B cell (primary cell): ENCODE data around the gene ENKUR. TPM values are rescaled to one million over a fixed set of nuclear protein-coding genes. Genes with fewer than 3 reads are reported as not detected.

Source experiments
- ATAC-seq: fragments of 200-7000 bp; cut with Tn5 transposase; one replicate; pipeline ENCODE4 v1.10.0; 2021; ENCODE audit warnings: low read depth, mild to moderate bottlenecking, moderate number of reproducible peaks, moderate library complexity
- CTCF ChIA-PET: fragments of 350-600 bp; sonication (Branson Sonifier 250); formaldehyde crosslinking; loops from one replicate; lab custom pipeline; 2021; ENCODE audit warnings: antibody characterized with exemption, inconsistent platforms; lab: Charles Lee
- POLR2A ChIA-PET: fragments of 350-600 bp; sonication (Branson Sonifier 250); formaldehyde crosslinking; loops from one replicate; lab custom pipeline; 2021; ENCODE audit warnings: antibody characterized with exemption; lab: Charles Lee
- DNase-seq: peaks from one replicate; pipeline ENCODE4 v3.0.0; 2013
- H2AFZ ChIP-seq: 2 replicates; pipeline ENCODE4 v1.6.1; 2012; ENCODE audit warnings: mild to moderate bottlenecking, low read depth, low read length; ENCODE audit not compliant: insufficient read depth, poor library complexity, severe bottlenecking
- H3K27ac ChIP-seq, 2 donors: 1 replicate in 1 of 2; 2 replicates in 1 of 2; pipeline ENCODE4 v1.5.1; 2012 to 2013; ENCODE audit warnings: low read length in 2 of 2, mild to moderate bottlenecking in 2 of 2, moderate library complexity in 1 of 2
- H3K27me3 ChIP-seq, 4 experiments: fragments of 200-600 bp in 1 of 4; sonication (generic) in 1 of 4; replicated peaks in 1 of 4; 1 replicate in 2 of 4; 2 replicates in 2 of 4; pipeline versions ENCODE4 v1.6.1 to v1.7.0; 2013 to 2016; ENCODE audit warnings: low read length in 3 of 4, mild to moderate bottlenecking in 2 of 4, mixed read lengths in 1 of 4, moderate library complexity in 1 of 4; ENCODE audit not compliant: insufficient read depth in 4 of 4, control insufficient read depth in 3 of 4; ENCODE audit errors: control extremely low read depth in 1 of 4
- H3K36me3 ChIP-seq, 2 experiments: replicated peaks in 1 of 2; 1 replicate in 1 of 2; 2 replicates in 1 of 2; pipeline versions ENCODE4 v1.6.1 to v1.7.1; 2013; ENCODE audit warnings: low read length in 1 of 2; ENCODE audit not compliant: insufficient read depth in 2 of 2, control insufficient read depth in 1 of 2; ENCODE audit errors: control extremely low read depth in 1 of 2, extremely low read depth in 1 of 2
- H3K4me1 ChIP-seq, 2 donors: fragments of 200-600 bp in 1 of 2; sonication (generic) in 1 of 2; 1 replicate in 1 of 2; 2 replicates in 1 of 2; pipeline versions ENCODE4 v1.5.1 to v1.6.1; 2013 to 2017; ENCODE audit warnings: low read length in 2 of 2; ENCODE audit not compliant: control insufficient read depth in 2 of 2, insufficient read depth in 2 of 2
- H3K4me2 ChIP-seq: replicated peaks from 2 replicates; pipeline ENCODE3; 2012; ENCODE audit warnings: mild to moderate bottlenecking, low read depth, low read length; ENCODE audit not compliant: poor library complexity, severe bottlenecking
- H3K4me3 ChIP-seq, 5 experiments: fragments of 200-600 bp in 1 of 5; sonication (generic) in 1 of 5; 1 replicate in 3 of 5; 2 replicates in 2 of 5; pipeline versions ENCODE4 v1.5.1 to v1.7.0; 2011 to 2016; ENCODE audit warnings: low read length in 4 of 5, mild to moderate bottlenecking in 4 of 5, low read depth in 2 of 5, control low read depth in 1 of 5, moderate library complexity in 1 of 5; ENCODE audit not compliant: insufficient read depth in 1 of 5; ENCODE audit errors: control extremely low read depth in 1 of 5, extremely low read depth in 1 of 5
- H3K79me2 ChIP-seq: fragments of 200-600 bp; sonication (generic); one replicate; pipeline ENCODE4 v1.6.0; 2016; ENCODE audit warnings: low read length; ENCODE audit not compliant: control insufficient read depth, insufficient read depth
- H3K9ac ChIP-seq: fragments of 200-600 bp; sonication (generic); 2 replicates; pipeline ENCODE4 v1.6.1; 2017; ENCODE audit warnings: mild to moderate bottlenecking, low read length, moderate library complexity
- H3K9me3 ChIP-seq, 3 donors: one replicate each; pipeline versions ENCODE4 v1.6.1 to v1.7.1; 2013; ENCODE audit warnings: low read length in 2 of 3; ENCODE audit not compliant: control insufficient read depth in 2 of 3, insufficient read depth in 1 of 3; ENCODE audit errors: control extremely low read depth in 1 of 3
- H4K20me1 ChIP-seq: 2 replicates; pipeline ENCODE4 v1.6.0; 2012; ENCODE audit warnings: mild to moderate bottlenecking, low read length; ENCODE audit not compliant: insufficient read depth, control insufficient read depth, poor library complexity, severe bottlenecking
- H3K27ac Mint-ChIP-seq: one replicate; pipeline ENCODE4 v1.8.0; 2021; ENCODE audit warnings: mixed read lengths
- H3K27me3 Mint-ChIP-seq: one replicate; pipeline ENCODE4 v1.8.0; 2021; ENCODE audit warnings: mixed read lengths
- H3K4me1 Mint-ChIP-seq: one replicate; pipeline ENCODE4 v1.8.0; 2021; ENCODE audit warnings: mixed read lengths
- H3K4me3 Mint-ChIP-seq: one replicate; pipeline ENCODE4 v1.8.0; 2021; ENCODE audit warnings: mixed read lengths
- H3K9me3 Mint-ChIP-seq: one replicate; pipeline ENCODE4 v1.8.0; 2022; ENCODE audit warnings: mixed read lengths; ENCODE audit not compliant: insufficient read depth
- CTCF ChIP-seq: fragments of 200-600 bp; IDR thresholded peaks from one replicate; pipeline ENCODE4 v1.8.0; 2022; ENCODE audit warnings: antibody characterized with exemption, mild to moderate bottlenecking
- EZH2 ChIP-seq: IDR thresholded peaks from 2 replicates; pipeline ENCODE4 v1.6.1; 2012; ENCODE audit warnings: borderline replicate concordance, low read depth, mild to moderate bottlenecking, moderate library complexity, low read length; ENCODE audit not compliant: insufficient read depth, poor library complexity, severe bottlenecking
- whole genome bisulfite sequencing: methylation state at CpG from one replicate; pipeline ENCODE4 v1.1.5; 2013; ENCODE audit warnings: missing lambda C conversion rate; ENCODE audit not compliant: insufficient coverage; 5-methylcytosine and 5-hydroxymethylcytosine counted together
- intact Hi-C: fragments of 100-400 bp; cut with micrococcal nuclease; formaldehyde crosslinking; loops from one replicate; pipeline ENCODE4 v1.10.0; 2022
- polyA plus RNA-seq: library from polyadenylated mRNA; depleted of rRNA; stranded (reverse); fragments of >200 nt; gene quantifications from 2 replicates; pipeline ENCODE4 v1.2.3, GENCODE V29; 2012
- total RNA-seq, 2 donors: library from RNA; stranded (reverse); fragments of 120-200 nt in 1 of 2; gene quantifications; 1 replicate in 1 of 2; 2 replicates in 1 of 2; pipeline versions ENCODE4 v1.2.3 to v1.2.4, GENCODE V29; 2013 to 2022

ENKUR gene
- total and polyA plus RNA-seq, 2 donors (not counting 1 experiment from before 2014, with no cell fraction given), result not detected

DNA sequence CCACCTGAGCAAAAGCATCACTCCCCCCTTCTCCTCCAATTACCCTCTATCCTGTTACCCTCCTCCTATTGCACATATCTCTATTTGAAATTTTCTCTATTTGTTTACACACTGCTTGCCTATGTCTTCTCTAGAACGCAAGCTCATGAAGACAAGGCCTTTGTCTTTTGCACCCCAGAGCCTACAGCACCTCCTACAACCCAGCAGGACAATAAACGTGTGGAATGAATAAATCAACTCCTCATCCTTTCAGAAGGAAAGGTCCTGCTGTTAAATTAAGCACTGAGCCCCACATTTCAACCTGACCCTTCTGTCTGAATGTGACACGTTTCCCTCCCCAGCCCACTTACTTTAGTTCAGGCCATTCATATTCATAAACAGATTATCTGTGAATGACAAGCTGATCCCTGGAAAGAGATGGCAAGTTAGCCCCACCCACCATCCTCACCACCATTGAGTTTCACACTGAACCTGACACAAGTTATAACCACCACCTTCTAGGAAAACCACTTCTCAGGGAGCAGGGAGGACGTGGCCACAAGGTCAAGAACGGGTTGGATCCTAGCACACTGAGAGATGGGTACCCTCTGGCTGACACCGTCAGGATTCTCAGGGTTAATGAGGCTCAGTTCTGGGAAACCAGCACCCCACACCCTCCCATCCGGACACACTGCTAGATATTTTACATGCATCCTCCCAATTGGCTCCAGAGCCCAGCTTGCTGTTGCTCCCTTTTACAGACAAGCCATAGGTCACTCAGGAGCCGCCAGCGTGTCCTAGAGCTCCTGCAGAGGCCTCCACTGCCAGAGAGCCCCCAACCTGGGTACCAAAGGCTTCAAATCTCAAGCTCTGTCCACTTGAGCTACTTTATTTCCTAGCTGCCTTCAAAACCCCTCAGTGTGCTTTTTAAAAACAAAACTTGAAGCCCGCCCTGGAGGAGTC, 64.5 kb downstream of the ENKUR start:
- Histone ChIP-seq H3K27me3 (peaks cover 0 to 15% (median 5%) of the 10 kb centered on the region in 4 experiments), H3K4me2 (peak overlapping the region; percentile 85), H3K4me3 (peak overlapping the region in 3 of 5 experiments; percentile 47 to 68 (median 62)), H4K20me1 (no peaks in the 10 kb centered on the region), H3K9ac (peak overlapping the region; percentile 70), H3K79me2 (no peaks in the 10 kb centered on the region), H2AFZ (peak overlapping the region; percentile 88), H3K4me1 (peaks cover 7 to 9% of the 10 kb centered on the region in 2 donors), H3K36me3 (no peaks in the 10 kb centered on the region), H3K27ac (no peak overlapping the region), H3K9me3 (no peaks in the 10 kb centered on the region)
- Mint-ChIP-seq H3K4me3 (peak overlapping the region; percentile 85), H3K27me3 (peaks cover 21% of the 10 kb centered on the region), H3K27ac (peak overlapping the region; percentile 11), H3K4me1 (peaks cover 13% of the 10 kb centered on the region), H3K9me3 (peaks cover 2% of the 10 kb centered on the region)
- CTCF ChIA-PET, result interaction anchor here (1.5 to 4.1 kb wide), 2 partner anchors 42 to 308 kb away, joined by 3 to 19 read pairs; no protein-coding TSS in a partner anchor
- no peak for ATAC-seq
- POLR2A ChIA-PET, result interaction anchor here (1.0 kb wide), 1 partner anchor 227 kb away, joined by 3 read pairs; the partner anchor contains the start of gene ARHGAP21
- TF ChIP-seq CTCF (no peak), EZH2 (no peak)
- intact Hi-C loops, result loop anchor here (5.0 kb wide), 2 partner anchors 39 to 64 kb away; no protein-coding TSS in a partner anchor
- DNase-seq, result peak; percentile 12
- 82% methylated on average over 10 of the region's 10 CpGs for WGBS
